Measurements from ENCODE around the gene B3GAT2. TPM values are rescaled to one million over a fixed set of nuclear protein-coding genes. Genes with fewer than 3 reads are reported as not detected.

Gene B3GAT2
- total RNA-seq, 1 experiment from 2014 or later, result 0.09 TPM

DNA sequence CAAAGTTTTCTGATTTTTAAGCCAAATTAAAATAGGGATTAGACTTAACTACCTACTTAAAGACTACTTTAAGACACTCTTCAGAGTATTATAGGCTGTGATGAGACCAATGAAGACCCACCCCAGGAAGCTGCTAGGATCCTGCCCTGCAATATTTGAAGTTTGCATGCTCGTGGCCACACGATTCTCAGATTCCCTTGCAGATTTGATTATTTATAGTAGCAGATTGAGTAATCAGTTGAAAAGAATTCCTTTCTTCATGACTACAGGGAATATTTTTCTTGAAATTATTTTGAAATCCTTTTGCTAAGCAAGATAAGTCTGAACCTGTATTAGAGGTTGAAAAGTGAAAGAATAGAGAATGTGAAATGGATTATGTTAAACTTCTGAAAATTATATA, 122.3 kb downstream of the B3GAT2 start:
- intact Hi-C loops (cut with micrococcal nuclease; ENCODE audit: unreplicated experiment), result no loop called here
- Mint-ChIP-seq H3K27ac (ENCODE audit: unreplicated experiment) (no peak overlapping the region), H3K36me3 (ENCODE audit: insufficient read depth, unreplicated experiment) (no peaks in the 10 kb centered on the region), H3K27me3 (ENCODE audit: unreplicated experiment) (no peaks in the 10 kb centered on the region), H3K4me1 (ENCODE audit: low read depth, unreplicated experiment) (no peaks in the 10 kb centered on the region), H3K4me3 (ENCODE audit: low read depth, unreplicated experiment) (no peak overlapping the region), H3K9me3 (ENCODE audit: low read depth, unreplicated experiment) (peaks cover 2% of the 10 kb centered on the region)
- TF ChIP-seq, protein P1, sequence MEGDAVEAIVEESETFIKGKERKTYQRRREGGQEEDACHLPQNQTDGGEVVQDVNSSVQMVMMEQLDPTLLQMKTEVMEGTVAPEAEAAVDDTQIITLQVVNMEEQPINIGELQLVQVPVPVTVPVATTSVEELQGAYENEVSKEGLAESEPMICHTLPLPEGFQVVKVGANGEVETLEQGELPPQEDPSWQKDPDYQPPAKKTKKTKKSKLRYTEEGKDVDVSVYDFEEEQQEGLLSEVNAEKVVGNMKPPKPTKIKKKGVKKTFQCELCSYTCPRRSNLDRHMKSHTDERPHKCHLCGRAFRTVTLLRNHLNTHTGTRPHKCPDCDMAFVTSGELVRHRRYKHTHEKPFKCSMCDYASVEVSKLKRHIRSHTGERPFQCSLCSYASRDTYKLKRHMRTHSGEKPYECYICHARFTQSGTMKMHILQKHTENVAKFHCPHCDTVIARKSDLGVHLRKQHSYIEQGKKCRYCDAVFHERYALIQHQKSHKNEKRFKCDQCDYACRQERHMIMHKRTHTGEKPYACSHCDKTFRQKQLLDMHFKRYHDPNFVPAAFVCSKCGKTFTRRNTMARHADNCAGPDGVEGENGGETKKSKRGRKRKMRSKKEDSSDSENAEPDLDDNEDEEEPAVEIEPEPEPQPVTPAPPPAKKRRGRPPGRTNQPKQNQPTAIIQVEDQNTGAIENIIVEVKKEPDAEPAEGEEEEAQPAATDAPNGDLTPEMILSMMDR (IDR thresholded peaks at IDR 0.05; ENCODE audit: unreplicated experiment), result no peak
- CTCF ChIA-PET, result interaction anchor here (0.7 kb wide), 1 partner anchor 87 kb away, joined by 5 read pairs; no protein-coding TSS in a partner anchor
- no TSS peak for BruUV-seq (replicated peaks)
- no peak for DNase-seq

- no peaks in the 10 kb centered on the region for H3K4me1 Mint-ChIP-seq (ENCODE audit: low read depth, unreplicated experiment)
- TF ChIP-seq, protein P1 (IDR thresholded peaks at IDR 0.05; ENCODE audit: unreplicated experiment), result no peak
- H3K27ac Mint-ChIP-seq (ENCODE audit: unreplicated experiment), result no peak overlapping the region
- BruUV-seq (replicated peaks), result no TSS peak
- CTCF ChIA-PET, result no interaction called here
- H3K4me3 Mint-ChIP-seq (ENCODE audit: low read depth, unreplicated experiment), result no peak overlapping the region
- intact Hi-C loops (cut with micrococcal nuclease; ENCODE audit: unreplicated experiment), result no loop called here
- DNase-seq, result no peak
- H3K9me3 Mint-ChIP-seq (ENCODE audit: low read depth, unreplicated experiment), result peaks cover 2% of the 10 kb centered on the region
- no peaks in the 10 kb centered on the region for H3K27me3 Mint-ChIP-seq (ENCODE audit: unreplicated experiment)
- H3K36me3 Mint-ChIP-seq (ENCODE audit: insufficient read depth, unreplicated experiment), result peaks cover 1% of the 10 kb centered on the region
Measured at GRCh38 chr6:70831427-70831826, 125.4 kb downstream of the B3GAT2 start.

DNA sequence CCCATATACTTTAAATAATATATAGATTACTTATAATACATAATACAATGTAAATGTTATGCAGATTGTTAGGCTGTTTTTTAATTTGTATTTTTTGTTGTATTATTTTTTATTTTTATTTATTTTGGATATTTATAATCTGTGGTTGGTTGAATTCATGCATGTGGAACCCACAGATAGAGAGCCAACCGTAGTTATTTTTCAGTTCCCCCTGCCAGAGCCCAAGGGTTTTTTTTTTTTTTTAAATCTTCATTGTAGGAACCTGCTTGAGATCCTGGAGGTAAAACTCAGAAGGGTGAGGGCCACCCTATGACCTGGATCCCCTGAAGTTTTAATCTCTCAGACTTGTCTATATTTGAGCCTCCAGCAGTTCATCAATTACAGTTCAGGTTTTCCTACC, 133.2 kb downstream of the B3GAT2 start:
- intact Hi-C loops (cut with micrococcal nuclease; ENCODE audit: unreplicated experiment), result no loop called here
- H3K9me3 Mint-ChIP-seq (ENCODE audit: low read depth, unreplicated experiment), result peaks cover 5% of the 10 kb centered on the region
- H3K27ac Mint-ChIP-seq (ENCODE audit: unreplicated experiment), result no peak overlapping the region
- DNase-seq, result no peak
- BruUV-seq (replicated peaks), result no TSS peak
- TF ChIP-seq, protein P1 (IDR thresholded peaks at IDR 0.05; ENCODE audit: unreplicated experiment), result no peak
- no peaks in the 10 kb centered on the region for H3K27me3 Mint-ChIP-seq (ENCODE audit: unreplicated experiment)
- H3K36me3 Mint-ChIP-seq (ENCODE audit: insufficient read depth, unreplicated experiment), result peaks cover 4% of the 10 kb centered on the region
- CTCF ChIA-PET, result no interaction called here
- H3K4me1 Mint-ChIP-seq (ENCODE audit: low read depth, unreplicated experiment), result no peaks in the 10 kb centered on the region
- H3K4me3 Mint-ChIP-seq (ENCODE audit: low read depth, unreplicated experiment), result no peak overlapping the region

DNA sequence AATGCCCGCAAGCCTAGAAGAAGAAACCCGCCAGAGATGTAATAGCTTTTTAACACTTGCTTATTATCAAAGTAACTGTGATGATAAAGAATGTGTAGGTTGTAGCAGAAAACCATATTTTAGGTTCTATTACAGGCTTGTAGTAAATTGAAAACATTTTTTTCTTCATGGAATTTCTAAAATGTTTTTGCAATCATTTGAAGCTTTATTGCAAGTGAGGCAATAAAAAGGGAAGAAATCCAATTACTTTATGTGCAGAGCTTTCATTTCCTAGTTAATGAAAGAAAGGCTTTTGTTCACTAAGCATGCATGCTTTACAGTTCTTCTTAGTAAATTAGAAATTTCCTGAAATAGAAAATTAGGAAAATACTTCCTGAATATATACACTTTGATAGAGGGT, 135.1 kb downstream of the B3GAT2 start:
- DNase-seq, result no peak
- Mint-ChIP-seq H3K27ac (ENCODE audit: unreplicated experiment) (no peak overlapping the region), H3K4me3 (ENCODE audit: low read depth, unreplicated experiment) (no peak overlapping the region), H3K9me3 (ENCODE audit: low read depth, unreplicated experiment) (peaks cover 5% of the 10 kb centered on the region), H3K36me3 (ENCODE audit: insufficient read depth, unreplicated experiment) (peaks cover 4% of the 10 kb centered on the region), H3K27me3 (ENCODE audit: unreplicated experiment) (no peaks in the 10 kb centered on the region), H3K4me1 (ENCODE audit: low read depth, unreplicated experiment) (no peaks in the 10 kb centered on the region)
- CTCF ChIA-PET, result no interaction called here
- intact Hi-C loops (cut with micrococcal nuclease; ENCODE audit: unreplicated experiment), result no loop called here
- BruUV-seq (replicated peaks), result no TSS peak
- TF ChIP-seq, protein P1 (IDR thresholded peaks at IDR 0.05; ENCODE audit: unreplicated experiment), result no peak
